GM21723 (cell line): ENCODE results near the gene RNPS1.
A peak's percentile ranks its signal among the peaks of the same experiment; 100 is the strongest.
"Not testable (repeated sequence)": the region's sequence is repeated elsewhere in the genome, so short reads cannot be mapped to it uniquely, and the experiment has no call there.

Experiments used
- ATAC-seq: cut with Tn5 transposase; IDR thresholded peaks from one replicate; pipeline ENCODE4 v1.9.1; 2021; ENCODE audit warnings: mild to moderate bottlenecking, moderate library complexity; ENCODE audit not compliant: unreplicated experiment

Gene RNPS1

DNA sequence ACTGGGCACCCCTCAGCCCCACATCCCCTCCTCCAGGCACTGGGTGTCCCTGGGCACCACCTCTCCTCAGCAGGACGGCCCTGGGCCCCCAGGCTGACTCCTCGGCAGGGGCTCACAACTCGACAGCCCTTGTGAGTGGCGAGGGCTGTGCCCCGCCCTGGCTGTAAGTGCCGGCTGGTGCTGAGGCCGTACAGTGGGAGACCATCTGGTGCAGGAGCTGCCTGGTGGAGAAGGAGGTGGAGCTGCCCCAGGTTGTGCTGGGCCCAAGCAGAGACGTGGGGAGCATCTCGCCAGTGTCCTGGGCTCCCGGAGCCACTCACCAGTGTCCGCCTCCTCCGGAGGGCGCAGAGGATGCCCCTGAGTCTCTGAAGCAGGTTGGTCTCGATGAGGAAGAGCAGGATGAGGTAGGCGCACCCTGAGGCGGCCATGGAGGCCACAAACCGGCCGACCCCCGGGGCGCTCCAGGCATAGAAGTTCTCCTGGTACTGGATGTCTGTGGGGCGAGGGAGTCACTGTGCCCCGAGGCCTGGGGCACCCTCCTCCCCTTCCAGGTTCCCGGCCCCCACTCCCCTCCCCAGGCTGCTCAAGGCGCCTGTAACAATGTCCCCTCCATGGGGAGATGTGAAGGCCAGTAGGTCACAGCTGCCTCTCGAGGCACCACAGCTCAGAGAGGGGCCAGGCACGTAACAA, 15.1 kb upstream of the RNPS1 start:
- no peak for ATAC-seq

DNA sequence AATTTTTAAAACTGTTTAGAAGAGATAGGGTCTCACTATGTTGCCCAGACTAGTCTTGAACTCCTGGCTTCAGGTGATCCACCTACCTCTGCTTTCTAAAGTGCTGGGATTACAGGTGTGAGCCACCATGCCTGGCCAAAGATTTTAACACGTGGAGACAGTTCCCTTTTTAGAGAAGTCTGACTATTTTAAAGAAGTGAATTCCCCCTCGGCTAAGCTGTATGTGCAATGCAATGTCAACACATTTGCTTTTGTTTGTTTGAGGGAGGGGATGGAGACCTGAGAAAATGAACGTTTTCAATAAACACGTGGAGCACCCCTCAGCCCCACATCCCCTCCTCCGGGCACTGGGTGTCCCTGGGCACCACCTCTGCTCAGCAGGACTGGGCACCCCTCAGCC, 14.3 kb upstream of the RNPS1 start:
- ATAC-seq, result no peak

DNA sequence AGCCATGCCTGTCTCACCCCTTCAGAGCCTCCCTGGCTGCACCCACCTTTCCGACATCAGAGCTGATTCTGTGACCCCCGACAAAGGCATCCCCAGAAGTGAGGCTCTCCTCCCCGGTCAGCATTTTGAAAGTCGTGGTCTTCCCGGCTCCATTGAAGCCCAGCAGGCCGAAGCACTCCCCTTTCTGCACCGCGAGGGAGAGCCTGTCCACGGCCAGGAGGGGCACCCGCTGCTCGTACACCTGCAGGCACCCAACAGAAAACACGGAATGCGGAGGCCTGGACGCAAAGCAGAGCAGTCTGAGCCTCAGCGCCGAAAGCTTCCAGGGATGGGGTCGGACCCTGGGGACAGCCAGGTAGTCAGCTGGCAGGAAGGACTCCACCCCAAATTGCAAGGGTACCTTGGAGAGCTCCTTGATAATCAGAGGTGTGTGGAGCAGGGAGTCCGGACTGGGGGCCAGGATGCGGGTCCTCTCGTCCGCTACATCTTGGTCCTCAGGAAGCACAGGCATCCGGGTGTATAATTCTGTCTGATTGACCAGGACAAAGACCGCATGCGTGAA, 13.1 kb upstream of the RNPS1 start:
- ATAC-seq, result no peak

DNA sequence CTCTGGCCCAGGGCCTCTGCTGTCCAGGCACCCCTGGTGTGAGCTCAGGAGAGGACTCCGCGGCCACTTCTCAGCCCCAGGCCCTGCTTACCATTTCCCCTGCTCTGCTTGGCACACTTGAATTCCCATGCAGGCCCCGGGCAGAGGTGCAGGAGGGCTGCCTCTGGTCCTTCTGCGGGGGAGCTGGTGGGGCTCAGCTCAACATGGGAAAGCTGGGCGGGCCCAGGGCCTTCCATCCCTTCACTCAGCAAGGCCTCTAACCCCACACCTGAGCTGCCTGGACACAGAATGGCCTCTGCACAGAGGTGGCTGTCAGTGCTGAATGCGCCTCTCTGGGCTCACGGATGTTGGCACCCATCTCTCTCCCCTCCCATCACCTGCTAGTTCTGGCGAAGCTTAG, 12.5 kb upstream of the RNPS1 start:
- ATAC-seq, result no peak

DNA sequence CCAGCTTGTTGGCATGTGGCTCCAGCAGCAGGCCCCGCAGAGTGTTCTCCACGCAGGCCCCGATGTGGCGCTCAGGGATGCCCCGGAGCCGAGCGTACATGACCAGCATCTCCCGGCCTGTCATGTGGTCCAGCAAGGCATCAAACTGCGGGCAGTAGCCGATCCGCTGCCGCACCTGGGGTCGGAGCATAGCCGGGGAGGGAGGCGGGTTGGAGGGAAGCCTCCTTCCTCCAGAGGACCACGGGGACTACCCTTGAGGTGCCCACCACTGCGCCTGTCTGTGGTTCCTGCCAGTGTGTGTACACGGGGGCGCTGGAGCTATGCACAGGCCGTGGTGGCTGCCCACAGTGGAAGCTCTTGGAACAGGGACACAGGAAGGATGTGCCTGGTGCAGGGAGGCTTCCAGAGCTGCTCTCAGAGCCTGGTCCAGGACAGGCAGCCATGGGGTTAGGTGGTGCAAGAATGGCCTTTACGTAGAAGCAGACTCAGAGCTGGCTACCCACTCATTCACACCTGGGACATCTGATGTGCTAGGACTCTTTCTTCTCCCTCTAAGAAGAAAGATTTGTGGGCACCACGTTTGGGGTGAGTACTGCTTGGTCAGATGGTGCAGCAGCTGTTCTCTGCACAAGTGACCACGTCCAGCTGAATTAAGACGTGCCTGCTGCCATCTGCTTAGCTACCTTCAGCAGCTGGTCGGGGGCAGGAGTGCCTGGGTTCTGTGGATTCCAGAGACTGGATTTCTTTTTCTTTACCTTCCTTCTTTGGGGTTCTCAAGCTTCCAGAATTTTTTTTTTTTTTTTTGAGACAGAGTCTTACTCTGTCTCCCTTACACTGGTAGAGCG, 11.3 kb upstream of the RNPS1 start:
- ATAC-seq, result no peak

DNA sequence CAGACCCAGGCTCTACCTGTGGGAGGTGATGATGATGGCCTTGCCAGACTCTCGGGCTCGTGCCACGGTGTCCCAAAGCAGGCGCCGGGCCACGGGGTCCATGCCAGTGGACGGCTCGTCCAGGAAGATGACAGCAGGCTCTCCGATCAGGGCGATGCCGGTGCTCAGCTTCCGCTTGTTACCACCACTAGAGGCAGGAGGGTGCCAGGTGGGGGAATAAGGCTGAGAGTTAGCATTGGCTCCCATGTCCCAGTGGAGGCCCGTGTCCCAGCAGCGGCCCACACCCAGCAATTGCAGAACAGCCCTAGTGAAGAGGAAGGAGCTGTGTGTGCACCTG, 10.3 kb upstream of the RNPS1 start:
- ATAC-seq, result no peak

DNA sequence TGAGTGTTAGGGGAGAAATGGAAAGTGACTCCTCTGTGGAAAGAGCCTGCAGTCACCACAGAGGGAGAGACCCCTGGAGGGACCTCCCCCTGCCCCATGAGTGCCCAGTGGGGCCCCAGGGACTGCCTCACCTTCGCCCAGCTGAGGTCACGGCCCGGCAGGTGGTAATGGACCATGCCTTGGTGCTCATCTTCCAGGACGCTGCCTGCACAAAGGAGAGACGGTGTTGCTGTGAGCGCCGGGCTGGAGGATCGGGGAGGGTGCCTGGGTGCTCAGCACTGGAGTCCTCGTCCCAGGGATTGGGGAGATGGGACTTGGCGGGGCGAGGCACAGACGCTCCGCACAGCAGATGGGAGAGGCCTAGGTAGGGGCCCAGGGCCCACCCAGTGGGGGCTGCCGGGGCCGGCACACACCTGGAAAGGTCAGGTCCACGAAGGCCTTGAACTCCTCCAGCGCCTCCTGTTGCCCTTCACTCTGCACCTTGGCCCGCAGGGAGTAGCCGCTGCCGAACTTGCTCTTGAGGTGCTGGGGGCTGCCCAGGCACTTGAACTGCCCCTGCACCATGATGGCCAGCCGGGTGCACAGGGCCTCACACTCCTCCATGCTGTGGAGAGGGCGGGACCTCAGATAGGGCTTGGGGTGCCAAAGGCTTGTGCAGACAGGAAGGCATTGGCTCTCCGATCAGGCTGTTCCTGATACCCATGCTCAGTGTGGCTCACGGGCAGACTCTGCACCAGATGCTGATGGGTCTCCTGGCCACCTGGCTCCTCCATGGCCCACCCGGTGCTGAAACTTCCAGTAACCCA, 9.7 kb upstream of the RNPS1 start:
- ATAC-seq, result no peak

DNA sequence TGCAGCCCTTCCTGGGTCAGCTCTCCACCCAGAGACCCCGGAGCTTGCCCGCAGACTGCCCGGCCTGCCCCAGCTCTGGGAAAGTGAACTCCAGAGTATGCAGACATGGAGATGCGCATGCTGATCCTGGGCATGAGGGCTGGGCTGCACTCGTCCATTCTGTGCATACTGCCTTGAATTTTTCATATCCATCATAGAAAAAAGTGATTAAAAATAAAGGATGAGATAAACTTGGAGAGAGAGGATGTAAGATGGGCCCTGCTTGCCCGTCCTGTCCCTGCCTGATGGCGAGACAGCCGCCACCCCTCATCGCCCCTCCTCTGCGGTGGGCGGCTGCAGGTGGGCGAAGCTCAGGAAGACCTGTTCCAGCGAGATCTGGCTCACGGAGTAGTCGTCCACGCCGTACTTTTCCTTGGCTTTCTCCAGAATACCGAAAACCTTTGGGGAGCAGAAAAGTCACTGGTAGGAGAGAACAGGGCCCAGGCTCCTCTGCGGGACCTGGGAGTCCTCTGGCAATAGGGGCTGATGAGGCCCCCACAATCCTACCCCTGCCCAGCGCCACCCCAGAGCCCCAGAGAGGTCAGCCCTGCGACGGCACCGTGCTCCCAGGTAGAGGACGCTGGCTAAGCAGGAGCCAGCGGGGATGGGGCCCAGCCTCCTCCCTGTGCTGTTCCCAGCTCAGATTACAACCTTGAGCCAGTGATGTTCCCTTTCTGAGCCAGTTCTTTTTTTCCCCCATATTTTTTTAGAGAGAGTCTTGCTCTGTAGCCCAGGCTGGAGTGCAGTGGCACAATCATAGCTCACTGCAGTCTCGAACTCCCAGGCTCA, 8.7 kb upstream of the RNPS1 start:
- ATAC-seq, result no peak

DNA sequence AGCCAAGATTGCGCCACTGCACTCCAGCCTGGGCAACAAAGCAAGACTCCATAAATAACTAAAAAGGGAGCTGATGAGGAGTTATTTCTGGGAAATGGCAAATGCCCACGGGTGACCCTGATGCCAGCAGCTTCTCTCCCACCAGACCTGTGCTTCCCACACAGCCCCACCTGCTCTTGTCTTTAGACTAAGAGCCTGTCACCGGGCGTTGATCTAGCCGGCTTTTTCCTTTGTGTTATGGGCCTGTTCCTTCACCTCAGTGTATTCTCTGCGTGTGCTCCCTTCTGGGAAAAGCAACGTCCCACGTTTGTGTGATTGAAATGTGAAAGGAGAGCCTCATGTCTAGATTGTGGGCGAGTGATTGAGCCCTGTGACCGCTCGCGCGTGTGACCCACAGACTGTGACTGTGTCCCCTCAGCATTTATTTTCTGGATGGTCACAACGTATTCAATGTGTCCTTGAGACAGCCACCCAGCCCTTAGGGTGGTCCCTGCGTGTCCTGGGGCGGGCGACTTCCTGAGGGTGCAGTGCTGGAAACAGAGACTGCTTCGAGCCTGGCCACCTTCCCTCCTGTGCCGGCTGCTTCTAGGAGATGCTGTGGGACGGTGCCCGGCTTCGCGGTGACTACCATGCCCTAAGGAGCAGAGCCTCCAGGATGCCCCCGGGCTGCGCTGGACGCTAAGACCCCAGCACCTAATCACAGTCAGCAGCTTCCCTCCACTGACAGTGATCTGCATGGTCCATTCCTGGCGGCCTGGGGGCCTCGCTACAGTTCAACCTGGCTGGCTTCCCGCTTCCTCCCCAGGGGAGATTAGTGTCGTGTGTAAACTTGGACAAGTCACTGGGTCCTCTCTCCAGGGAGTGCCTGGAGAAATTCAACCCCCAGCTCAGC, 7.8 kb upstream of the RNPS1 start:
- no peak for ATAC-seq

DNA sequence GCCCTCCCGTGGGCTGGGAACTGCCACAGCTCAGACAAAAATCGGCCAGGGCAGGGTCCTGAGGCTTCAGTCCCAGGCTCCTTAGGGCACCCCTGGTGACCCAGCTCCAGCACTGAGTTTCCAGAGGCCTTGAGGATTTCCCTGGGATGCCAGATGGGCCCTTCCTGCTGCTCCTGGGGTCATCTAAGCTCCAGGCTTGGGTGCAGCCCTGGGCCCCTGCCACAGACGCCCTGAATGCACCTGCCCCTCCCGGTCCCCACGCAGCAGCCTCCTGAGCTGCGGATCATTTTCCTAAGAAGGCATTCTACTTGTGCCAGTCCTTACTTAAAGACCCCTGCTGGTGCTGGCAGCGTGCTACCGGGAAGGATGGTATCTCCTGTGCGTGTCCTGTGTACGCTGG, 6.0 kb upstream of the RNPS1 start:
- ATAC-seq, result no peak

DNA sequence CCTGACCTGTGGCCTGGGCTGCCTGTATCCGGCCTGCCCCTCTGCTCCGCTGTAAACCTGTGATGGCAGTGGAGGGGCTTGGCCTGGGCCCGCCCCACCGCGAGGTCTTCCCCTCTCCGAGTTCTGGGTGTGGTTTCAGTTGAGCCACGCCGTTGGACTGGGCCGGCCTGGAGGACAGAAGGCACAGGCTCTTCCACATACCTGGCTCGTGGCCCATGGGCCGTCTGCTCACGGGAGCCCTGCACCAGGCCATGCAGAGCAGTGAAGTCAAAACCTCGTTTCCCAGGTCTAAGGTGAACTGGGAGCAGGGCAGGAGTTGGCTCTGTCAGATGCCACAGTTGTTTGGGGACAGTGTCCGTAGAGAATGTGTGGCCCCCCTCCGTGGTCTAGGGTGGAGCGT, 5.6 kb upstream of the RNPS1 start:
- no peak for ATAC-seq

DNA sequence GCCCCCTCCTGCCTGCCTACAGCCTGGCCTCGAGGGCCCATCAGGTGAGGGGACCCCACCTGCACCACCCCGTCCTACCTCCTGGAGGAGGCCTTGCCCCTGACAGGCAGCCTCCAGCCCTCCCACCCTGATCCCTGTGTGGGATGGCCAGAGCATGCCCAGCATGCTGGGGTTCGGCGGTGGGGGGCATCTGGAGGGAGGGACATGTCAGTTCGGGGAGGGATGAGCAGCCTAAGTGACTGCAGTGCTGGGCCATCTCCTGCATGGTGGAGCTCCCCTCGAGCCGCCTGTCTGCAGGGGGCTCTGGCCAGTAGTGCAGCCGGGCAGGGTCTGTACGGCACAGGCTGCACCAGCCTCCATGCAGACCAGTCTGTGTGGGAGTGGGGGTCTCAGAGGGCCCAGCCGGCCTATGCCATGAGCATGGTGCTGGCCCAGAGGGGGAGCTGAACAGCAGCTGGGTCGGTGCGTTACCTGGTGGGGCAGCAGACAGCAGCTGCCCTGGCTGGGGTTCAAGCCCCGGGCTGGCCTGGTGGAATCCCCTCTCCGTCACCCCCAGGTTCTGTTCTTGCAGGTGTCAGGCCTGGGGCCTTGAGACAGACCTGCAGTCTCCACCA, 4.0 kb upstream of the RNPS1 start:
- ATAC-seq, result no peak

DNA sequence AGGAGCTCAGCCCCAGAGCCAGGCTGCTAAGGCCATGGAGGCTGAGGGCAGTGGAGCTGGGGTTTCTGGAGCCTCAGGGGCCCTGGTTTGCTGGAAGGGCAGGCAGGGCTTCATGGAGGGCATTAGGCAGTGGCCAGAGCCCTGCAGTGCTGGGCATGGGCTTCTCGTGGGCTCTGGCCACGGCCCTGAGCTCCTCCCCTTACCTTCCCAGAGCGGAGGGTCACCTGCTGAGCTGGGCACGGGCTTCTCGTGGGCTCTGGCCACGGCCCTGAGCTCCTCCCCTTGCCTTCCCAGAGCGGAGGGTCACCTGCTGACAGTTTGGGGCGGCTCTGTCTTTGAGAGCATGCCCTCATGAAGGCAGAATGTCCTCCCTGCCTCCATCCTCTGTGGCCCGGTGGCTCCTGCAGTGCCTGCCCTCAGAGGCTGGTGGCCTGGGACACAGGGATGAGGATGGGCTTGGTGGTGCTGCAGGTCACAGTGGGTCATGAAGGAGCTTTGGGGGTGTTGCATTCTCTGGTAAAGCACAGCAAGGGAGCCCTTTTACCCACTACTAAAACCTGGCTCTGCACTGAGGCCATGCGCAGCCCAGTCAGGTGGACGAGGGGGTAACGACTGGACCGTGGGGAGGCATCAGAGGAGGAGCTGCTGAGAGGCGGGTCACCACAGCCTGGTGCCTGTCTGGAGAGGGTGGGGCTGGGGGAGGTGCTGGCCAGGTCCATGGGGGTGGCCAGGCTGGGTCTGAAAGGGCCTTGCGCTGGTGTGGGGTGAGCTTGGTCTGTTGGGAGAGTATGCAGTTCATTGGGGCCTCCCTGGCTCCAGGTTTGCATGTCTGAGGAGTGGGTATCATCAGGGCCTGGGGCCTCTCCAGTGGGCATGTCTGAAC, 2.9 kb upstream of the RNPS1 start:
- no peak for ATAC-seq

DNA sequence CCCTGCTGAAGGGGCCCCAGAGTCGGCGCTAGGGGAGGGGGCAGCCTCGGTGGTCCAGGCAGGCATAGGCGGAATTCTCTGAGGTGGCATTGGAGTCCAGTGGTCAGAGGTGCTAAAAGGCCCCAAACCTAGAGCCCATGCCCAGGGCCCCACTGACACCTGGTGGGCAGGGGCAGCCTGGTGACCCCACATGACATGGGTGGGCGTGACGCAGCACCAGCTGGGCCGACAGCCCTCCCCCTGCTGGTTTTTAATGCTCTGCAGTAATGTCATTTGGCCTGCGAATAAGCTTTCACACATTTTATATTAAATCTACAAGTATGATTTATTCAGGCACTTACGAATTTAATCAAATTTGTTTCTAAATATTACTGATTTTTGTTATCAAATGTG, 2.1 kb upstream of the RNPS1 start:
- ATAC-seq, result no peak

DNA sequence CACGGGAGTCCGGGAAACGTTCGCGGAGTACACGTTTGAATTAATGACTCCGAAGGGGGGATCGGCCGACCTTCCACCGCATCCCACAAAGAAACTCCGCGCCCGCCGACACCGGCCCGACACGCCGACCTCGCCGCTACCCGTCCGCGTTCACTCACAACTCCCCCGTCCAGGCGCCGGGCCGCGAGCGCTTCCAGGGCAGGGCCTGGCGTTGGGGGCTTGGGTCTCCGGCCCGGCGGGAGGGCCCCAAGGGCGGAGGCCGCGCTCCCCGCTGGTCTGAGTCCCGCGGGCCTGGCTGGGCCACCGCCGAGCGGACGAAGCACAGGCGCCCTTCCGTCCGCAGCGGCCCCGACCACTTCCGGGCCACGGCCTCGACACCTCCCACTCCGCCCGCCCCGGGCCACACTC, 417 bp downstream of the RNPS1 start:
- ATAC-seq, result peak; percentile 63

DNA sequence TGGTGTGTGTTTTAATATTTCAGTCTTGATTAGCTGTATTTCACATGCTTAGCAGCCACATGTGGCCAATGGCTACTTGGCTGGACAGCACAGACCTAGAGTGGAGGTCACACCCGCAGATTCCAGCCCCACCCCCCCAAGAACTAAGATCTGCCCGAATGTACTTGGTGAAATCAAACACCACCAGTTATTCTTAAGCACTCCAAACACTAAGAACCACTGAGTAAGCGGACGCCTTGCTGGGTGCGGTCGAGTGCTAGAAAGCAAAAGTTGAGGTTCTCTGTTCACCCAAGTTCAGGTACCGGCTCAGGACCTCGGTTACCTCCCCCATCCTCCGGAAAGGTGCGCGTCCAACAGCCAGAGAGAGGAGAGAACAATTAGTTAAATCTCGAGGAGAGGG, 1.0 kb downstream of the RNPS1 start:
- ATAC-seq, result not testable (repeated sequence)

DNA sequence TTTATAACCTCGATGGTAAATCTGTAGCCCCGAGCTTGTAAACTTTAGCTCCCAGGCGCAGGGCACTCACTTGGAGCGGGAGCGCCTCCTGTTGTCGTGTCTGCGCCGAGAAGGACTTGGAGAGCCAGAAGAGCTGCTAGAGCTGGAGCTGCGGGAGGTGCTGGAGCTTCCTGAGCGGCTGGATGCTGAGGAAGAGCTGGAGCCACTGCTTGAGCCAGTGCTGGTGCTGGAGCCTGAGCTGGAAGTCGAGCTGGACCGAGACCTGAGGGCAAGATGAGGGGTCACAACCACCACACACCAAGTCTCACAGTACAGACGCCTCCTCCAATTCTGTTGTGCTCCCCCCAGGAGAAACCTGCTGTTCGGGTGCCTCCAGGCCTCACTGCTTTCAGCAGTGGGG, 4.9 kb downstream of the RNPS1 start:
- ATAC-seq, result not testable (repeated sequence)

DNA sequence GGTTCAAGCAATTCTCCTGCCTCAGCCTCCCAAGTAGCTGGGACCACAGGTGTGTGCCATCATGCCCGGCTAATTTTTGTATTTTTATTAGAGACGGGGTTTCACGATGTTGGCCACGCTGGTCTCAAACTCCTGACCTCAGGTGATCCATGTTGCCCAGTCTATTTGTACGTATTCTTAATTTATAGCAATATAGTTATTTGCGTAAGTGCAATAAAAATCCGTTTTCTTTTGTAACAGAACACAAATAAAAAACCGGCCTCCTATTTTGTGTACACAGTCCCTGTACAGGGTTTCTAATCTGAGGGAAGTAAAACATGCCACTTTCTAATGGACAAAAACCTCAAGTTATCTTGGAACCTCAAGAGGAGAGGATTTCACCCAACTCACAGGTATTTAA, 7.7 kb downstream of the RNPS1 start:
- ATAC-seq, result no peak
